Measurements from ENCODE around the gene ANAPC7.
"Not testable (repeated sequence)": the region's sequence is repeated elsewhere in the genome, so short reads cannot be mapped to it uniquely, and the experiment has no call there.

ANAPC7 gene, protein sequence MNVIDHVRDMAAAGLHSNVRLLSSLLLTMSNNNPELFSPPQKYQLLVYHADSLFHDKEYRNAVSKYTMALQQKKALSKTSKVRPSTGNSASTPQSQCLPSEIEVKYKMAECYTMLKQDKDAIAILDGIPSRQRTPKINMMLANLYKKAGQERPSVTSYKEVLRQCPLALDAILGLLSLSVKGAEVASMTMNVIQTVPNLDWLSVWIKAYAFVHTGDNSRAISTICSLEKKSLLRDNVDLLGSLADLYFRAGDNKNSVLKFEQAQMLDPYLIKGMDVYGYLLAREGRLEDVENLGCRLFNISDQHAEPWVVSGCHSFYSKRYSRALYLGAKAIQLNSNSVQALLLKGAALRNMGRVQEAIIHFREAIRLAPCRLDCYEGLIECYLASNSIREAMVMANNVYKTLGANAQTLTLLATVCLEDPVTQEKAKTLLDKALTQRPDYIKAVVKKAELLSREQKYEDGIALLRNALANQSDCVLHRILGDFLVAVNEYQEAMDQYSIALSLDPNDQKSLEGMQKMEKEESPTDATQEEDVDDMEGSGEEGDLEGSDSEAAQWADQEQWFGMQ

DNA sequence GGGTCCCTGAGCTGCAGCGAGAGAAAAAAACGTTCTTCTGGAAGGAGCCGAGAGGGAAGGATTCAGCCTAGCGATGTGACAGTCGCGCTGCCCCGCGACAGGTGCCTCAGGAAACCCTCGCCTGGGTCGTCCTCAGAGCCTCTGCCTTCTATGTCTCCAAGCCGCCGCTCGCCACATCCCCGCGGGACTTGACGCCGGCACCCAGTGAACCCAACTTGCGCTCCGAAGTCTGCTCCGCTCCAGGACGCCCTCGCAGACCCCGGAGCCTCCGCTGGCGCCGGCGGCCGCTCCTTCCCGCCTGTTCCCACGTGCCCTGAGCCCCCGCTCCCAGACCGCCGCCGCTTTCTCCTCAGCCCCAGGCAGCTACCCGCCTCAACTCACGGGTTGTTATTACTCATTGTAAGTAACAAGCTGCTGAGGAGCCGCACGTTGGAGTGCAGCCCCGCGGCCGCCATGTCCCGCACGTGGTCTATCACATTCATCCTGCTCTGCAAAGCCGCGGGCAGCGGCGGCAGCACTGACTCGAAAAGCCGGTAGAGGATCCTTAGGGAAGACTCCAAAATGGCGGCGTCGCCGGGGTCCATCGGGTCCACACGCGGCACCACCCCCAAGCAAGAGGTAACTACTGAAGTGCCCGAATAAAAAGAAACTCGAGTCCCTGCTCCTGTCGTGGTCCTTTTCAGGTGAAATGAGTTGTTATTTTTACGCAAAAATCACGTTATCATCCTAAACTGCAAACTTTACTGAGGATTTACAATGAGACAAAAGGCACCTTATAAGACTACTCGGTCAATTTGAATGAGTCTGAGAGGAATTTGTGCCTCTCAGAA, at the start of gene ANAPC7:
ANAPC7 (minus strand) TSS at position 563 of the 830 bp plus-strand sequence; CDS start at position 482, 81 bp downstream.
- peak; percentile 75 for DNase-seq (ENCODE audit: low read depth, low spot score)

GRCh38 chr12:110451263-110451662, 47.8 kb upstream of the ANAPC7 start:
- DNase-seq (ENCODE audit: low read depth, low spot score) = no peak

- peak; percentile 89 for DNase-seq (ENCODE audit: low read depth, low spot score)
These were observed 46.4 kb upstream of the ANAPC7 start, which contains the start of gene ARPC3 for GRCh38 chr12:110449799-110450497. Gene ARPC3 (minus strand): TSS chr12:110450337. CDS start chr12:110450260, 77 bp downstream.

GRCh38 chr12:110444455-110444854, 40.9 kb upstream of the ANAPC7 start:
- no peak for DNase-seq (ENCODE audit: low read depth, low spot score)

GRCh38 chr12:110436231-110436630, 32.7 kb upstream of the ANAPC7 start:
- DNase-seq (ENCODE audit: low read depth, low spot score) = no peak

- no peak for DNase-seq (ENCODE audit: low read depth, low spot score)
These were observed 28.6 kb upstream of the ANAPC7 start for GRCh38 chr12:110431957-110432587.

DNA sequence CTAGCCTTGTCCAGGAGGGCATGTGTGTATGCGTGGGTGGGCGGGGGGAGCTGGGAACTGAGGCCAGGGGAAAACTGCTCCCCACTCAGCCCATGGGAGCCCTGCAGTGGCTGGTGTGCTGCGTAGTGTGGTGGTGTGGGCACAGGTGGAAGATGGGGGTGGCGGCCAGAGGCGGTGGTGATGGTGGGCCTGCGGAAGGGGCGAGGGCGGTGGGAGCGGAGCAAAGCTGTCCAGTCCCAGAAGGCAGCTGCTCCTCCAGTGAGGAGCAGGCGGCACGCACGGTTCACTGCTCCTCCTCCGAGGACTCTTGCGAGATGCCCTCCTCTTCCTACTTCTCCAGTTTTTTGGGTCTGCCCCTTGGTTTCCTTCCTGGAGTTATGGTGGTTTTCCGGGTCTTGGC, 26.2 kb upstream of the ANAPC7 start:
- not testable (repeated sequence) for DNase-seq (ENCODE audit: low read depth, low spot score)

GRCh38 chr12:110426406-110426805, 22.9 kb upstream of the ANAPC7 start:
- DNase-seq (ENCODE audit: low read depth, low spot score) = no peak

GRCh38 chr12:110424237-110424636, 20.7 kb upstream of the ANAPC7 start:
- no peak for DNase-seq (ENCODE audit: low read depth, low spot score)

DNA sequence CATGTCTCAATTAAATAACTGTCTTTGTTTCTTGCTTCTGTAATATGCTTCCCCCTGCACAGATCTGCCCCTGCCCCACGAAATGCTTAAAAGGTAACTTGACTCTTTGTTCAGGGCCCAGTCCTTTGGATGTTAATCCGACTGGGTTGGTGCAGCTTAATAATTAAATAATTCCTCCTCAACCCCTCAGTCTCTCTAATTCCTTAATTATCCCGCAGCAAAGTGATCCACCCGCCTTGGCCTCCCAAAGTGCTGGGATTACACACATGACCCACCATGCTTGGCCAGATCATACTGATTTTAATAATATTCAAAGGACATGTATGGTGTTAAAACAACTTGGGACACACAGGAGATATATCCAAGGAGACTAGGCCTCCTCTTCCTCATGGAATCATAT, 18.2 kb upstream of the ANAPC7 start:
- no peak for DNase-seq (ENCODE audit: low read depth, low spot score)

DNA sequence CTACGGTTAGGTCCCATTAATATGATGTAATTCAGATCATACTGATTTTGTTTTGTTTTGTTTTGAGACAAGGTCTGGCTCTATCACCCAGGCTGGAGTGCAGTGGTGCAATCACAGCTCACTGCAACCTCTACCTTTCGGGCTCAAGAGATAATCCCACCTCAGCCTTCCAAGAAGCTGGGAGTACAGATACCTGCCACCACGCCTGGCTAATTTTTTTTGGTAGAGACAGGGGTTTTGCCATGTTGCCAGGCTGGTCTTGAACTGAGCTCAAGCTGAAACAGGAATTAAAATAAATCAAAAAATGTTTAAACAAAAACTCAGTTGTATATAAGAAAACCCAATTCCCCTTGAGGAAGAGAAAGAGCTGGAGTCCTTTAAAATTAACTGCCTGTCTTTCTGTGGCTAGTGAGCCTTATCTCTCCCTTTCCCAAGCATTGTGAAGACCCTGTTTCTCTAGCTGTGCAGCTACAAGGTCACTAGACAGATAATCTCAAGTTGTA, 17.7 kb upstream of the ANAPC7 start:
- no peak for DNase-seq (ENCODE audit: low read depth, low spot score)

- DNase-seq (ENCODE audit: low read depth, low spot score) = not testable (repeated sequence)
These were observed 17.1 kb upstream of the ANAPC7 start for GRCh38 chr12:110420644-110421043.

DNA sequence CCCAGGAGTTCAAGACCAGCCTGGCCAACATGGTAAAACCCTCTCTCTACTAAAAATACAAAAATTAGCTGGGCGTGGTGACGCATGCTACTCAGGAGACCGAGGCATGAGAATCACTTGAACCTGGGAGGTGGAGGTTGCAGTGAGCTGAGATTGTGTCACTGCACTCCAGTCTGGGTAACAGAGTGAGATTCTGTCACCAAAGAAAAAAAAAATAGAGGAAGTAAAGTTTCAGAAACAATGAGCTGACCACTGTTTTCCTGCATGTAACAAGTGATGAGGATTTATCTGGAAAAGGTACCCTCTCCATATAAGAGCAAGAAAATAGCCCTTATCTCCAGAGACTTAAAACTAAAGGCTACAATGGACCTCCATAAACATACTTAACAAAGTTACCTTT, 13.6 kb upstream of the ANAPC7 start:
- not testable (repeated sequence) for DNase-seq (ENCODE audit: low read depth, low spot score)

DNA sequence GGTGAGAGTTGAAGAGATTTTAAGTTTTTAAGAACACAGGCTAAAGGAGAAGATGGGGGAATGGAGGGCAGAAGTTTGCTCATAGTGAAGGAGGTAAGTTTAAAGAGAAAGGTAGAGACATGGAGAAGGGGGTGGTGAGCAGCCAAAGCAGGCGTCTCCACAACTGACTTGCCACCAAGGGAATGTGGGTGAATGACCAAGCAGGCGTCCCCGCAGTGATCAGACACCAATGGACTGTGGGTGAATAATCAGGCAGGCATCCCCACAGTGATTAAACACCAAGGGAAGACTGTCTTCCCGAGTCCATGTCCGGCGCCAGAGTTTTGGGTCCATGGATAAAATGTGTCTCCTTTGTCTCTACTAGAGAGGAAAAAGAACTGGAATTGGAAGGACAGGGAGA, 6.6 kb upstream of the ANAPC7 start:
- not testable (repeated sequence) for DNase-seq (ENCODE audit: low read depth, low spot score)

DNA sequence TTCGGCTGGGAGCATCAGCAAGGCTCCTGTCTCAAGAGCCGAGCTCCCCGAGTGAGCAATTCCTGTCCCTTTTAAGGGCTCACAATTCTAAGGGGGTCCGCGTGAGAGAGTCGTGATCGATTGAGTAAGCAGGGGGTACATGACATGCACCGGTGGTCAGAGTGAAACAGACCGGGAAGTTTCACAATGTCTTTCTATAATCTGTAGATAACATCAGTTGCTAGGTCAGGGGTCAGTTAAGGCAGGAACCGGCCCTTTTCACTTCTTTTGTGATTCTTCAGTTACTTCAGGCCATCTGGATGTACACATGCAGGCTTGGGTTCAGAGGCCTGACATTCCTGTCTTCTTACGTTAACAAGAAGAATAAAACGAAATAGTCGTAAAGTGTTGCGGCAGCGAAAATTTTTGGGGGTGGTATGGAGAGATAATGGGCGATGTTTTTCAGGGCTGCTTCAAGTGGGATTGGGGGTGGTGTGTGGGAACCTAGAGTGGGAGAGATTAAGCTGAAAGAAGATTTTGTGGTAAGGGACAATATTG, 1.7 kb upstream of the ANAPC7 start:
- not testable (repeated sequence) for DNase-seq (ENCODE audit: low read depth, low spot score)

- DNase-seq (ENCODE audit: low read depth, low spot score) = peak; percentile 55
These were observed 621 bp upstream of the ANAPC7 start for GRCh38 chr12:110403976-110404682.

DNA sequence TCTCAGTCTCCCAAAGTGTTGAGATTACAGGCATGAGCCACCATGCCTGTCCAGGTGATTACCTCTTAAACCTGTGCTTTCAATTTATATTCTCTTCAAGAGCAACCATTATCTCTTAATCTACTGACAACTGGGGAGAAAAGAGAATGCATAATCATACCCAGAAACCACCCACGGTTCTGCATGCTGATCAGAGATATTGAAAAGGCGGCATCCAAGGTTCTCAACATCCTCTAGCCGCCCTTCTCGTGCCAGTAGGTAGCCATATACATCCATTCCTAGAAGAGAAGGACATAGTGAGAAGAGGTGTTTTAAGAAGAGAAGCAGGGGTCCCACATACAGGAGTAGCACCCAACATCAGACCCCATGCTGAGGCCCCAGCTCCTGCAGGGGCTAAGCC, 20.8 kb downstream of the ANAPC7 start:
- DNase-seq (ENCODE audit: low read depth, low spot score) = no peak

GRCh38 chr12:110379631-110380030, 23.9 kb downstream of the ANAPC7 start:
- no peak for DNase-seq (ENCODE audit: low read depth, low spot score)

GRCh38 chr12:110379197-110379596, 24.3 kb downstream of the ANAPC7 start:
- no peak for DNase-seq (ENCODE audit: low read depth, low spot score)

Data from activated CD4-positive, CD25-positive, alpha-beta regulatory T cell treated with anti-CD3 and anti-CD28 coated beads, Interleukin-2, amount 50 U/mL, for 16 hours (primary cell).